RCC 7860 (cell line): ENCODE results near the gene WDR36.

ENCODE experiments used
- DNase-seq: peaks from one replicate; pipeline ENCODE4 v3.0.0-alpha.2; 2015; ENCODE audit warnings: low spot score
- FAIRE-seq: peaks from 2 replicates; lab custom pipeline; 2012; peaks lifted over from hg19 to GRCh38; lab: Jason Lieb, UNC

The WDR36 gene

GRCh38 chr5:111099058-111099778 lies 7.1 kb downstream of the WDR36 start:
- FAIRE-seq (no peak), DNase-seq (no peak)

- no peak for FAIRE-seq
- no peak for DNase-seq
Measured at GRCh38 chr5:111106320-111106948, 14.3 kb downstream of the WDR36 start.

- DNase-seq (no peak), FAIRE-seq (no peak)
Measured at GRCh38 chr5:111107371-111107770, 15.2 kb downstream of the WDR36 start.

- DNase-seq, result no peak
- no peak for FAIRE-seq
Measured at GRCh38 chr5:111111956-111112355, 19.8 kb downstream of the WDR36 start.

- FAIRE-seq (no peak), DNase-seq (no peak)
Measured at GRCh38 chr5:111113678-111114077, 21.5 kb downstream of the WDR36 start.

- DNase-seq, result no peak
- no peak for FAIRE-seq
Measured at GRCh38 chr5:111115229-111115628, 23.1 kb downstream of the WDR36 start.

GRCh38 chr5:111116550-111116949 lies 24.4 kb downstream of the WDR36 start:
- DNase-seq, result no peak
- no peak for FAIRE-seq

GRCh38 chr5:111117136-111117535 lies 25.0 kb downstream of the WDR36 start:
- DNase-seq, result no peak
- FAIRE-seq, result no peak

GRCh38 chr5:111119221-111119620 lies 27.1 kb downstream of the WDR36 start:
- no peak for FAIRE-seq
- DNase-seq, result no peak

GRCh38 chr5:111119856-111120255 lies 27.7 kb downstream of the WDR36 start:
- DNase-seq (no peak), FAIRE-seq (no peak)

- FAIRE-seq, result peak; percentile 85
- DNase-seq, result peak; percentile 45
Measured at GRCh38 chr5:111120911-111121310, 28.8 kb downstream of the WDR36 start.

- DNase-seq, result no peak
Measured at GRCh38 chr5:111121926-111122325, 29.8 kb downstream of the WDR36 start.

GRCh38 chr5:111122398-111122797 lies 30.2 kb downstream of the WDR36 start:
- FAIRE-seq, result no peak
- no peak for DNase-seq

More at GRCh38 chr5:111121926-111122325, 29.8 kb downstream of the WDR36 start:
- no peak for FAIRE-seq

GRCh38 chr5:111124793-111125192 lies 32.6 kb downstream of the WDR36 start:
- DNase-seq, result no peak

GRCh38 chr5:111126896-111127295 lies 34.7 kb downstream of the WDR36 start:
- FAIRE-seq, result no peak
- no peak for DNase-seq

More at GRCh38 chr5:111124793-111125192, 32.6 kb downstream of the WDR36 start:
- FAIRE-seq, result no peak

- DNase-seq, result peak; percentile 48
- no peak for FAIRE-seq
Measured at GRCh38 chr5:111127453-111128195, 35.5 kb downstream of the WDR36 start.

GRCh38 chr5:111129938-111130337 lies 37.8 kb downstream of the WDR36 start:
- DNase-seq (no peak), FAIRE-seq (no peak)

- DNase-seq, result no peak
Measured at GRCh38 chr5:111131356-111131755, 39.2 kb downstream of the WDR36 start.

GRCh38 chr5:111132076-111132475 lies 39.9 kb downstream of the WDR36 start:
- FAIRE-seq, result no peak
- no peak for DNase-seq

More at GRCh38 chr5:111131356-111131755, 39.2 kb downstream of the WDR36 start:
- no peak for FAIRE-seq

GRCh38 chr5:111132731-111133435 lies 40.7 kb downstream of the WDR36 start:
- DNase-seq, result no peak
- FAIRE-seq, result no peak

GRCh38 chr5:111133436-111133751 lies 41.2 kb downstream of the WDR36 start:
- no peak for DNase-seq
- FAIRE-seq, result no peak
